HuH-7.5 (cell line): ENCODE measurements around the gene JMY.

Source experiments
- DNase-seq: peaks from one replicate; pipeline ENCODE4 v3.0.0; 2011; ENCODE audit warnings: low spot score

The JMY gene

DNA sequence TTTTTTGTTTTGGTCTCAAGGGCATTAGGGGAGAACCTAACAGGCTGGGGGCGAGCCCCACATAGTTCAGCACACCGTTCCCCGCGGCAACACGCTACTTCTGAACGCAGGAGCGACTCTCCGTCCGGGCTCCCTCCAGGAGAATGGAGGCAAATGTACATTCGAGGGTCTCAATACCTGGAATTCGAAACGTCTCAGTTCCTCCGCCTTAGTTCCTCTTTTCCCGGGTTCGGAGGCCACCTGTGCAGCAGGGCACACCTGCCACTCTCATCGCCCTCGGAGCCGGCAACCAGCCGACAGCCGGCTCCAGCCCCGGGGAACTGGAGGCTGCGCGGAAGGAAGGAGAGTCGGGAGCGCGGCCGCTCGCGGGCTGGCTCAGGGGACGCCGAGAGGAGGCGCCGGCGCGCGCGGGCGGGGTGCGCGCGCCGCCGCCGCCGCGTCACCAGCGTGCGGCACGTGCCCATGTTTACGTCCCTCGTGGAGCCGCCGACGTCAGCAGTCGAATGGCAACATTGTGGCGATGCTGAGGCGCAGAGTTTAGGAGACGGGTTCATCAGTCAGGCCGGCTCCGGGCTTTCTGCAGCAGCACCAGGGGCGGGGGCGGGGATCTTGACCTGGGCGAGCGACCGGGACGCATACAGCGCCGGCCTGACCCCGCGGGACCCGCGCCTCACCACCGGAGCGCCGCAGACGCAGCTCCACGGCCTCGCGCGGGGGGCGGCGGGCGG is at the start of gene JMY:
TSS of gene JMY (plus strand) at position 498 of the 728 bp plus-strand sequence. CDS start 520 bp downstream, outside the sequence.
- DNase-seq = peak; percentile 77

DNA sequence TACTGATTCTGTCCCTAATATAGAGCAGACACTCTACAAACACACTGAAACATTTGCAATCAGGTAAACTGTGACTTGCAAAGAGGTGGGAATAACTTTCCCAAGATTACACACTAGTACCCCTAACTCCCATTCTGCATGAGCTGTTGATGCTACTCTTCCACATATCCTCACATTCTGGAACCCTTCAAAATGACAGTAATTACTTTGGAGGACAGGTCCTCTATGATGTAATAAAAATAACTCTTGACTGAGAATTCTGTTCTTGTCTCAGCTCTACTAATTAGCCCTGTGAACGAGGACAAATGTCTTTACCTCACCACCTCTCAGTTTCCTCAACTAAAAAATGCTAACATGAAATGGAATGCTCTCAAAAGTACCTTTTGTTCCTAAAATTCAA is 49.5 kb upstream of the JMY start:
- no peak for DNase-seq

DNA sequence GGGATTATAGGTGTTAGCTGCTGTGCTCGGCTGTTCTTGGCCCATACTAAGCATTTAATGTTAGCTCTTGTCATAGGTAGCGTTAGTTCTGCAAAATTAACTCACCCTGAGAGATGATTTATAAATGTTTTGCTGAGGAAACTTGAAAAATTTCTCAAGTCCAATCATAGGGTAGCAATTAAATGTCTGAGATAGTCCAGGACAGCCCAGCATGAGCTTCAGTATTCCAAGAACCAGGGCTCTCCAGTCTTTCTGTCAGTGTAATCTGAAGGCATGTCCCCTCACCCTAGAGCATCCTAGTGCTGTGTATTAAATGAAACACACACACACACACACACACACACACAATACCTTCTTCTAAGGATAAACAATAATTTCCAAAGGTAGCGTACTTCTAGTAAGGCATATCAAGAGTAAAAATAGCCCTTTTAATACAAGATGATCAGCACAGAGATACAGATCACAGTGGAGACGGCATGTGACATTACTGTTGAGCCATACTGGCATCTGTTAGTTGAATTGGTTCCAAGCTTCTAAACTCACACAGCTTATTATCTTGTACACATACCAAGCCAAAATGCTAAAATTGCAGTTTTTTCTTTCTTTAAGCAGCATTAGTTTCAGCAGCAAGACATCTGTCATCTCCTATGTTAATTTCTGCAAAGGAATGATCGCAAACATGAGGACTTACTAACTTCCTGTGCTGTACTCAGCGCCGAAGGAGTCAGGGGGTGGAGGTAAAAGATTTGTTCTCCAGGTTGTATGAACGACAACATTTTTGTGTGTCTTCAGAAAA is 46.3 kb upstream of the JMY start:
- no peak for DNase-seq

DNA sequence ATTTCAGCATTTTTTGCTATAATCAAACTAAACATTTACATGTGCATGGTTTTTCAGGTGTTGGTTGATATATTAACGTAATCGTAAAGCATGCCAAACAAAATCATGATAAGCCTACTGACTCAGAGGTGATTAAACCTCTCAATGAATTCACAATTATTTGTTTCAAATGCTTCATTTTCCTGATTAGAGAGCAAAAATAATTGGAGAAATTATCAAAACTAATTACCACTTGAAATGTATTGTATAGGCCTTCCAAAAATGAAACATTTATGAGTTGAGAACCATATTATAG is 45.7 kb upstream of the JMY start:
- DNase-seq = no peak

- no peak for DNase-seq
Measured at GRCh38 chr5:79191457-79191856, 44.5 kb upstream of the JMY start.

DNA sequence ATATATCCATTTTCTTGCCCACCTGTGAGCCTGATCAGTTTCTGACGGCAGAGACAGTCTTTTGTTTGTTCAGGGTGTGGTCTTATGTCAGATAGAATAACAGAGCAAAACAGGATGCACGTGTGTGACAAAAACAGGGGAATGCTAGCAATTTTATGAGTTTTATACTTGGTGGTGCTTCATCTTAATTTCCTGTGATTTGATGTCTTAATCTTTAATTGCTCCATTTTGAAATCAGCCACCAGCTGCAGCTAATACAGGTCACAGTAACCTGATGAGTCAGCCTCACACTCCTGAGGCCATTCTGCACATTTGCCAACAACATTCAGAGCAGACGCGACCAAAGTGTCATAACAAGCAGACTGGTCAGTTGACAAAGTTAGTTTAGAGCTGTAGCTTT is 42.3 kb upstream of the JMY start:
- DNase-seq = no peak

- DNase-seq = peak; percentile 25
Measured at GRCh38 chr5:79200573-79201183, 35.3 kb upstream of the JMY start.

DNA sequence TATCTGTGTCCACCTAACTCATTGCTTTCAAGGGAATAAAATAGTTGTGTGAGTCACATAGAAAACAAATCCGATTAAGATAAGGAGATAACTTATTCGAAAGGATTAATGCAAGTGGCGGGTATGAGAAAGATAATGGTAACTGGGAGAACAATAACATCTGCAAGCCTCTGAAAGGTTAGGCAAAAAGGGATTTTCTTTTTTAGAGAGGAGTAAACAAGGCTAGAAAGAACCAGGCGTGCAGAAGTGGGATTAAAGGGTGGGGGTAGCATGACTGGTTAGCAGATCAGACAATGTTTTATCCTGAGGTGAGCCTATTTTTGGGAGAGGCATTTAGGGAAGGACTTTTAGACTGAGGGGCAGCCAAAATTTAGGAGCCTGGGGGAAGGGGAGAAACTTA is 34.7 kb upstream of the JMY start:
- DNase-seq = no peak

GRCh38 chr5:79202076-79202475 is 33.9 kb upstream of the JMY start:
- DNase-seq = no peak

GRCh38 chr5:79205965-79206364 is 30.0 kb upstream of the JMY start:
- no peak for DNase-seq

GRCh38 chr5:79206541-79206940 is 29.4 kb upstream of the JMY start:
- DNase-seq = no peak

DNA sequence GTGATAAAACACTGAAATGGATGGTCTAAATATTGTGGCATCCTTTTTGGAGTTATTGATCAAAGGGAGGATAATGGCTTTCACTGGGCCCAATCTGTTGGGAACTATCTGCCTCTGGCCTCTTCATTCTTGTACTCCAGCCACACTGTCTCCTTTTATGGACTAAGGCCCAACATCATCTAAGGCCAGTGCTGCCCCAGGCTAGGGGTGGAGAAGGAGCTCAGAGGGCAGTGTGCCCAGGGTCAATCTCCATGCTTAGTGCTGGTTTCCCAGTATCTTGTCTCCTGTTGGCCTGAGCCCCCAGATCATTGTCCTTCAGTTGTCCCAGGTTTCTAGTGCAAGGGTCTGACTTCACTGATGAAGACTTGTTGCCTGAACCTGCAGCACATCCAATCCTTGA is 26.4 kb upstream of the JMY start:
- no peak for DNase-seq

- DNase-seq = no peak
Measured at GRCh38 chr5:79224286-79224984, 11.5 kb upstream of the JMY start.

- DNase-seq = no peak
Measured at GRCh38 chr5:79225026-79225425, 10.9 kb upstream of the JMY start.

DNA sequence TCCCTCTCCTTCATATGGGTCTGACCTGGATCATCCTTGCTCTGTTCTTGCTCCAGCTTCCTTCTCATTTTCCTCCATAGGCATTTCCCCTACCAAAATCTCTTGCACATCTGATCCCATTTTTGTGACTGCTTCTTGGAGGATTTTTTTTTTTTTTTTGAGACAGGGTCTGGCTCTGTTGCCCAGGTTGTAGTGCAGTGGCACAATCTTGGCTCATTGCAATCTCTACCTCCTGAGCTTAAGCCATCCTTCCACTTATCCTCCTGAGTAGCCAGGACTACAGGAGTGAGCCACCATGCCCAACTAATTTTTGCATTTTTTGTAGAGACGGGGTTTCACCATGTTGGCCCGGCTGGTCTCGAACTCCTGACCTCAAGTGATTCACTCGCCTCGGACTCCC is 10.5 kb upstream of the JMY start:
- DNase-seq = no peak

DNA sequence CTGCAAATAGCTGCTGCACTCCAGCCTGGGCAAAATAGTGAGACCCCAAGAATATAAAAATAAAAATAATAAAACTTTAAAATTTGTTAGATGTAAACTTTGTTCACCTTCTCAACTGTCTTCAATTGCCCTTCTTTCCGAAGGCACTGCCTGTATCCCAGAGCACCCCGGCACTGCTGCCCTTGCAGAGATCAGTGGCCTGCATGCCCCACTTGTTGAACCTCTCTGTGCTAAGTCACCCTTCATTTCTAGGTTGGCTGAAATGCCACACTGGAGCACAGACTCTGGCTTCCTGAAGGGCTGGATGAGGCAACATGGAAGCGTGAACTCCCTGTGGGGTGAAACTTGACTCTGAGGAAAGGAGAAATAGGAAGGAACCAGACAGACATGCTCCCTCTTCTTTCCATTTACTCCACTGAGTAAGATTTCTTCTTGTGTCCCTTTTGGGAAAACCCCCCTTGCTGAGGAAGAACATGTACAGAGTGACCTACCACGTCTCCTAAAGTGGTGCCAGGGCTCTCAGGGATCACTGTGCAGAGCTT is 8.4 kb upstream of the JMY start:
- DNase-seq = no peak

- DNase-seq = no peak
Measured at GRCh38 chr5:79229357-79230174, 6.4 kb upstream of the JMY start.

DNA sequence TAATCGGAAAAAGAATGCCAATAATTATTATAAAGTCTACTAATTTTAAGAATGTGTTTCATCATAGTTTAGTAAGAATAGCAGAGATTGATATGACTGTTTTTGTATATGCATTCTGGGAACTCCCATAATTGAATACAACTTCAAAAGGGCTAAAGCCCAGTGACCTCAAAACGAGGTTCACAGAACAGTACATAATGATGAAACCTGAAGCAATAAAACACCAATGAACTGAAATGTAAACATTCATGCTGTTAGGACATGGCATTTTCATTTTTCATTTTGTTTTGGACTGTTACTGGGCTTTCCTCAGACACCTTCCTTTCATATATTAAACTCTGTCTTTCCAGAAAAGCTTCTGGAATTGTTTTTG is 684 bp upstream of the JMY start:
- DNase-seq = peak; percentile 36

DNA sequence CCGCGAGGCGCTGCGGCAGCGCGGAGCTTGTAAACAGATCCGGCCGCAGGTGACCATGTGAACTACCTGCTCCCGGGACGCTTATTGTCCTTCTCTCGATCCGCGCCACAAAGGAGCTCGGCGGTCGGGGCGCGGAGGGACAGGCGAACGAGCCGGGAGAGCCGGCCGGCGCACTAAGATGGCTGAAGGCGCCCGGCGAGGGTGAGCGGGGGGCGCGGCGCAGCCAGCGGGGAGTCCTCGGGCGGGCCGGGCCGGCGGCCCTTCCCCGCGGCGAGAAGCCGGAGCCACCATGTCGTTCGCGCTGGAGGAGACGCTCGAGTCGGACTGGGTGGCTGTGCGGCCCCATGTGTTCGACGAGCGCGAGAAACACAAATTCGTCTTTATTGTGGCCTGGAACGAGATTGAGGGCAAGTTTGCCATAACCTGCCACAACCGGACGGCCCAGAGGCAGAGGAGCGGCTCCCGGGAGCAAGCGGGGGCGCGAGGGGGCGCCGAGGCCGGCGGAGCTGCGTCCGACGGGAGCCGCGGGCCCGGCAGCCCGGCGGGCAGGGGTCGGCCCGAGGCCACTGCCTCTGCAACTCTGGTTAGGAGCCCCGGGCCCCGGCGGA is 535 bp downstream of the JMY start:
- peak; percentile 37 for DNase-seq

- peak; percentile 44 for DNase-seq
Measured at GRCh38 chr5:79236970-79237739, 1.2 kb downstream of the JMY start.
